Measurements from ENCODE around the gene KLF17. TPM values are rescaled to one million over a fixed set of nuclear protein-coding genes. Genes with fewer than 3 reads are reported as not detected.

KLF17 gene, protein sequence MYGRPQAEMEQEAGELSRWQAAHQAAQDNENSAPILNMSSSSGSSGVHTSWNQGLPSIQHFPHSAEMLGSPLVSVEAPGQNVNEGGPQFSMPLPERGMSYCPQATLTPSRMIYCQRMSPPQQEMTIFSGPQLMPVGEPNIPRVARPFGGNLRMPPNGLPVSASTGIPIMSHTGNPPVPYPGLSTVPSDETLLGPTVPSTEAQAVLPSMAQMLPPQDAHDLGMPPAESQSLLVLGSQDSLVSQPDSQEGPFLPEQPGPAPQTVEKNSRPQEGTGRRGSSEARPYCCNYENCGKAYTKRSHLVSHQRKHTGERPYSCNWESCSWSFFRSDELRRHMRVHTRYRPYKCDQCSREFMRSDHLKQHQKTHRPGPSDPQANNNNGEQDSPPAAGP
- 0.13 TPM for polyA plus RNA-seq (ENCODE audit: insufficient read length)

GRCh38 chr1:44118682-44119081, at the start of gene KLF17:
Gene KLF17 (plus strand): TSS chr1:44118821. CDS start chr1:44118908, 87 bp downstream.
- DNase-seq (ENCODE audit: low read depth), result no peak

GRCh38 chr1:44071461-44071860, 47.2 kb upstream of the KLF17 start:
- no peak for DNase-seq (ENCODE audit: low read depth)

GRCh38 chr1:44072204-44072603, 46.4 kb upstream of the KLF17 start:
- DNase-seq (ENCODE audit: low read depth), result no peak

DNA sequence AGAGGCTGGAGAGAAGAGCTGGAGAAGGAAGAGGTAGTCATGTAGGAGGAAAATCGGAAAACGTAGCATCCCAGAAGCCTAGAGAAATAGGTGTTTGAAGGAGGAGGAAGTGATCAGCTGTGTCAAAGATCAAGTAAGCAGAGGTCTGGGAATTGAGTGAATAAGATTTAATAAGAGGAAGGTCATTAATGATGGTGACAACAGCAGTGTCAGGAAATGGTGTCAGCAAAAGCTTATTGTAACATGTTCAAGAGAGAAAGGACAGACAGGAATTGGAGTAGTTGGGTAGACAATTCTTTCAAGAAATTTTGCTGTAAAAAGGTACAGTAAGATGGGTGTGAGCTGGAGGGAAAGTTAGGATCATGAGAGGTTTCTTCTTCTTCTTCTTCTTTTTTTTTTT, 45.8 kb upstream of the KLF17 start:
- no peak for DNase-seq (ENCODE audit: low read depth)

DNA sequence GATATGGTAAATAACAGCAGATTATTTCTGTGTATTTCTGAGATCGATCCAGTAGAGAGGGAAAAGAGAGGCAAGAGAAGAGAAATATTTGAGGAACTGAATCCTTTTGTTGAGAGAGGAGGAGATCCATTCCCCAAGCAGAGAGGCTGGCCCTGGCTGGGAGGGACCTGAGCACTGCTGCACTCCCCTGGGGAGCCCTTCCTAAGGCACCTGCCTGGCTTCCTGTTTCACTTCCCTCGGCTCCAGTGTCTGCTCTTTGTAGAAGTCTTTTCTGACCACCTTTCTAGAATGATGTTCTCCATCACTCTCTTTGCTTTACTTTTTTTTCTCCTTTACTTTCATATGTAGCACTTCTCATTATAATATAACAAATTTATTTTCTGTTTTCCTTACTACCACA, 45.1 kb upstream of the KLF17 start:
- DNase-seq (ENCODE audit: low read depth), result no peak

- DNase-seq (ENCODE audit: low read depth), result no peak
Measured at GRCh38 chr1:44074415-44074814, 44.2 kb upstream of the KLF17 start.

- no peak for DNase-seq (ENCODE audit: low read depth)
Measured at GRCh38 chr1:44076066-44076465, 42.6 kb upstream of the KLF17 start.

- DNase-seq (ENCODE audit: low read depth), result no peak
Measured at GRCh38 chr1:44077421-44077820, 41.2 kb upstream of the KLF17 start.

DNA sequence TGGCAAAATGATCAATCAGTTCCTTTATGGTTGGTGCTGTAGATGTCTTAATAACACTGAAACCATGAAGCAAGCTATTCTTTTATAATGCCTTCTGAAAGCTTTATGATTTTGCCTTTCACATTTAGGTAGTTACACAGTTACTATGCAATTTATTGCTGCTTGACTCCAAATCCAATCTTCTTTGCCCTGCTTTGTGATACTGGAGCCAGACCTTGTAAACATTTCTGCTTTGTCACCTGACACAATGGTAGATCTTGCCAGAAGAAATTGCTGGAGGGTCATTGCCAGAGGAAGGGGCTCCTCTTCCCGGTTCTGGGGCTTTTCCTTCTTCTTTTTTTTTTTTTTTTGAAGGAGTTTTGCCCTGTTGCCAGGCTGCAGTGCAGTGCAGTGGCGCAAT, 40.5 kb upstream of the KLF17 start:
- no peak for DNase-seq (ENCODE audit: low read depth)

GRCh38 chr1:44079566-44079965, 39.1 kb upstream of the KLF17 start:
- DNase-seq (ENCODE audit: low read depth), result no peak

- no peak for DNase-seq (ENCODE audit: low read depth)
Measured at GRCh38 chr1:44084998-44085675, 33.5 kb upstream of the KLF17 start.

DNA sequence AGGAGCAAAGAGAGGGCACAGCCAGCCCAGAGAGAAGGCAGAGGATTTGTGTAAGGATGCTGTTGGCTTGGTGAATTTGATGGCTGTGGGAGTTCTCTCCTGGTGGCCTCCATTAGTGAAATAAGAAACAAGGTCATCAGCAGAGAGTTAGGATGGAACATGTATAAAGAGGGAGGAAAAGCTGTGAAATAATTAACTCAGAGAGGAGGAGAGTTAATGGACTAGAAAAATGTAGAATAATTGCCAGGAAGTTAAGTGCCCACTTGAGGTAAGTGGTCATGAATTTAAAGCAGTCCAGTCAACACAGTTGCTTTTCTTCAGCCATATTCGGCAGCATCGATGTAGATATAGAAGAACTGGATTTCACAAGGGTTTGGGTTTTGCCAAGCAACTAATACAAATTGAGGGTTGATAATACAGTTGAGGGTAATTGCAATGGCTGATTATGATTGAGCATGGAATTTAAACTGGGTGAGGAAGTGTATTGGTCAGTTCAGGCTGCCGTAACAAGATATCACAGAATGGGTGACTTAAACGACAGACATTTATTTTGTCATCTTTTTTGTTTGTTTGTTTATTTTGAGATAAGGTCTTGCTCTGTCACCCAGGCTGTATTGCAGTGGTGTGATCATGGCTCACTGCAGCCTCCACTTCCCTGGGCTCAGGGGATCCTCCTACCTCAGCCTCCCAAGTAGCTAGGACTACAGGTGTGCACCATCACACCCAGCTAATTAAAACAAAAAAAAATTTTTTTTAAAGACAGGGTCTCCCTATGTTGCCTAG, 31.7 kb upstream of the KLF17 start:
- DNase-seq (ENCODE audit: low read depth), result no peak

DNA sequence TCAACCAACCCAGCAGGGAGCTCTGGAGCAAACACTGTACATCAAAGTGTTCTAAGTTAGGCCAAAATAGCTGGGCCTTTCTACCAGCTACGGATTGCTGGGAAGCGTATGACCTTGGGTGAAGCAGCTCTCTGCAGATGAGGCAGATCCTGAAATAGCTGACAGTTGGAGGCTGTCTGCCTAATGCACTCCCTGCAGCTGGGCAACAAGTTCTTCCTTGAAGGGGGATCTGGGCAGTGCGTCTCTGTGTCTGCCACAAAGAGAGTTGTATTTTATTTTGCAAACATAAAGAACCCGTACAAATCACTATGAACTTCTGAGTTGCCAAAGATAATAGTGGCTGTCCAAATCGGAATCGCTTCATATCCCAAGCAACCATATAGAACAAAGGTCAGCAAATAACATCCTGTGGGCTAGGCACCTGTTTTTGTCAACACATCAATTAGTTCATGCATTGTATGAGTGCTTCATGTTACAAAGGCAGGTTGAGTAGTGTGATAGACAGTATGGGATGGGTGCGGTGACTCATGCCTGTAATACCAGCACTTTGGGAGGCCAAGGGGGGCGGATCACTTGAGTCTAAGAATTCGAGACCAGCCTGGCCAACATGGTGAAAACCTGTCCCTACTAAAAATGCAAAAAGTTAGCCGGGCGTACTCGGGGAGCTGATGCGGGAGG, 29.1 kb upstream of the KLF17 start:
- DNase-seq (ENCODE audit: low read depth), result no peak

DNA sequence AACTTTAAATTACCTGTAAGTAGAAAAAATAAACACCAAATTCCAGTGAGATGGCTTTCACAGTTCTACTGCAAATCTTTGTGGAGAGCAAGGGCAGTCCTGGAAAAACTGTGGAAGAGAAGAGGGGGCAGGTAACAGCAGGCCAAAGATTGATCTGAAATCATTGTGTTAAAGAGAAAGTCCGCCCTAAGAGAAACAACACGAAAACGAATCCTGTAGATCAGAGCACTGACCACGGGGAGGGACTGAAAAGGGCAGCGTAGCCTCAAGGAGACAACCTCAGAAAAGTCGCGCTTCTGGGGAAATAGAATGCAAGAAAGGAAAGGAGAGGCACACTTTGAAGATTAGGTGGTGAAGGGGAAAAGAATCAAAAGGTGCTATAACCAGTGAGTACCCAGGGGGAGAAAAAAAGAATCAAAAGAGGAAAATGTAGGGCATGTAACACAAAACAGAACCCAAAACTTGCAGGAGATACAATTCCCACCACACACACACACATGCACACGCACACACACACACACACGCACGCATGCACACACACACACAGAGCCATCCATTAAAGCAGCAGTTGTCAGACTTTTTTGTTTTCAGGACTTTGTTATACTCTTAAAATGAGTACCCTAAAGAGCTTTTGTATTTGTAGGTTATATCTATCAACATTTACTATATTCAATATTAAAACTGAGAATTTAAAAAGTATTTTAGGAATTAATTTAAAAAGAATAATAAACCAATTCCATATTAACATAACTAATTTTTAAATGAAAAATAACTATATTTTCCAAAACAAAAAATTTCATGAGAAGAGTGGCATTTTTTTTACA, 28.0 kb upstream of the KLF17 start:
- no peak for DNase-seq (ENCODE audit: low read depth)

GRCh38 chr1:44094047-44094446, 24.6 kb upstream of the KLF17 start:
- DNase-seq (ENCODE audit: low read depth), result no peak

DNA sequence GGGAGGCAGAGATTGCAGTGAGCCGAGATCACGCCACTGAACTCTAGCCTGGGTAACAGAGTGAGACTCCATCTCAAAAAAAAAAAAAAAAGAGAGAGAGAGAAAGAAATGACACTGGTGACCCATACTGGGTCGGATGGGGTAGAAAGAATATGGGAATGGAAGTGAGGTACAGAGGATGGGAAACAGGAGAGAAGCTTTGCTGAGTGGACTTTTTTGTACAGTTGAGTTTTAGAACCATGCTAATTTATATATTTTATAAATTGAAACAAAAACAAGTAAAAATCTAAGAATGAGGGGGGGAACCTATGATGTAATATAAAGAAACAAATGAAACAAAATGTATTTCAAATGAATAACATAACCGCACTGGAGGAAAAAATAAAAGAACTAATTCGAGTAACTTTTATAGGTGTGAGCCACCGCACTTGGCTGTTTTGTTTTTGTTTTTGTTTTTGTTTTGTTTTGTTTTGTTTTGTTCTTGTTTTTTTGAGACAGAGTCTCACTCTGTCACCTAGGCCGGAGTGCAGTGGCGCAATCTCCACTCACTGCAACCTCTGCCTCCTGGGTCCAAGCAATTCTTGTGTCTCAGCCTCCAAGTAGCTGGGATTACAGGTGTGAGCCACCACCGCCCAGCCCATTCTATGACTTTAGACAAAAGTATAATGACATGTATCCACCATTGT, 18.3 kb upstream of the KLF17 start:
- no peak for DNase-seq (ENCODE audit: low read depth)

- no peak for DNase-seq (ENCODE audit: low read depth)
Measured at GRCh38 chr1:44101328-44101727, 17.3 kb upstream of the KLF17 start.

GRCh38 chr1:44103270-44104131, 15.1 kb upstream of the KLF17 start:
- no peak for DNase-seq (ENCODE audit: low read depth)

DNA sequence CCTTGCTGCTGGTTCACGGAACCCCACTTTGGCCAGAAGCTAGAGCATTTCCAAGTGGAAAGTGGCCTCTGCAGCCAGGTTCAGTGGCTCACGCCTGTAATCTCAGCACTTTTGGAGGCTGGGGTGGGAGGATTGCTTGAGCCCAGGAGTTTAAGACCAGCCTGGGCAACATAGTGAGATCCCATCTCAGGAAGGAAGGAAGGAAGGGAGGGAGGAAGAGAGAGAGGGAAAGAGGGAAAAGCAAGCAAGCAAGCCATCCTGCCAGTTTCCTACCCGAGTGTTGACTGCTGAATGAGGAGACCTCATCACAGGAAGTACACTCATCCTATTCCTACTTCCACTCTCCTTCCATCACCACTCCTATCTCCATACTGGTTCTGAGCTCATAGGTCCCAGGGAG, 12.8 kb upstream of the KLF17 start:
- no peak for DNase-seq (ENCODE audit: low read depth)

Measured in forelimb muscle (tissue), 1 donor.